Dendritic cell treated with granulocyte-macrophage colony-stimulating factor and Interleukin-4, amounts not matched to agents 40 ng/mL and 50 ng/mL, for 4 days (primary cell): ENCODE results near the gene GSTM5.
A peak's percentile ranks its signal among the peaks of the same experiment; 100 is the strongest.
"Not testable (repeated sequence)": the region's sequence is repeated elsewhere in the genome, so short reads cannot be mapped to it uniquely, and the experiment has no call there.

Experiments used
- H3K27ac Mint-ChIP-seq: one replicate; pipeline ENCODE4 v1.8.0; 2022; ENCODE audit warnings: mild to moderate bottlenecking, mixed read lengths
- H3K27me3 Mint-ChIP-seq: one replicate; pipeline ENCODE4 v1.8.0; 2022; ENCODE audit warnings: mild to moderate bottlenecking, mixed read lengths
- H3K36me3 Mint-ChIP-seq: one replicate; pipeline ENCODE4 v1.8.0; 2022; ENCODE audit warnings: low read depth, mixed read lengths
- H3K4me1 Mint-ChIP-seq: one replicate; pipeline ENCODE4 v1.8.0; 2022; ENCODE audit warnings: low read depth, mixed read lengths
- H3K4me3 Mint-ChIP-seq: one replicate; pipeline ENCODE4 v1.8.0; 2022; ENCODE audit warnings: mild to moderate bottlenecking, moderate library complexity, mixed read lengths
- H3K9me3 Mint-ChIP-seq: one replicate; pipeline ENCODE4 v1.8.0; 2022; ENCODE audit warnings: mixed read lengths
- intact Hi-C: fragments of 100-400 bp; cut with micrococcal nuclease; formaldehyde crosslinking; loops from one replicate; pipeline ENCODE4 v1.15.0; 2022

The GSTM5 gene

GRCh38 chr1:109756325-109756724 is 44.3 kb downstream of the GSTM5 start:
- intact Hi-C loops, H3K36me3 Mint-ChIP-seq, H3K27ac Mint-ChIP-seq, H3K4me3 Mint-ChIP-seq, H3K27me3 Mint-ChIP-seq, H3K9me3 Mint-ChIP-seq: not testable (repeated sequence)
- H3K4me1 Mint-ChIP-seq: peaks cover 17% of the 10 kb centered on the region

GRCh38 chr1:109756848-109757521 is 44.9 kb downstream of the GSTM5 start:
- H3K4me3 Mint-ChIP-seq: no peak overlapping the region
- no peaks in the 10 kb centered on the region for H3K27me3 Mint-ChIP-seq
- no peaks in the 10 kb centered on the region for H3K9me3 Mint-ChIP-seq
- no peak overlapping the region for H3K27ac Mint-ChIP-seq
- intact Hi-C loops: no loop called here
- H3K4me1 Mint-ChIP-seq: peaks cover 19% of the 10 kb centered on the region
- no peaks in the 10 kb centered on the region for H3K36me3 Mint-ChIP-seq

- intact Hi-C loops: no loop called here
- Mint-ChIP-seq H3K36me3 (no peaks in the 10 kb centered on the region), H3K9me3 (no peaks in the 10 kb centered on the region), H3K4me3 (no peak overlapping the region), H3K27me3 (no peaks in the 10 kb centered on the region), H3K27ac (no peak overlapping the region), H3K4me1 (peaks cover 31% of the 10 kb centered on the region)
Observed at GRCh38 chr1:109757936-109758786, 46.1 kb downstream of the GSTM5 start.

- intact Hi-C loops: no loop called here
- H3K9me3 Mint-ChIP-seq: no peaks in the 10 kb centered on the region
- no peaks in the 10 kb centered on the region for H3K27me3 Mint-ChIP-seq
- no peak overlapping the region for H3K4me3 Mint-ChIP-seq
- peaks cover 45% of the 10 kb centered on the region for H3K4me1 Mint-ChIP-seq
- H3K36me3 Mint-ChIP-seq: no peaks in the 10 kb centered on the region
- H3K27ac Mint-ChIP-seq: peak overlapping the region; percentile 31
Observed at GRCh38 chr1:109759513-109760334, 47.7 kb downstream of the GSTM5 start.

- no peaks in the 10 kb centered on the region for H3K27me3 Mint-ChIP-seq
- no peak overlapping the region for H3K4me3 Mint-ChIP-seq
- no peaks in the 10 kb centered on the region for H3K9me3 Mint-ChIP-seq
- H3K4me1 Mint-ChIP-seq: peaks cover 42% of the 10 kb centered on the region
- intact Hi-C loops: no loop called here
- H3K36me3 Mint-ChIP-seq: no peaks in the 10 kb centered on the region
- peak overlapping the region; percentile 31 for H3K27ac Mint-ChIP-seq
Observed at GRCh38 chr1:109760581-109761226, 48.7 kb downstream of the GSTM5 start.

- Mint-ChIP-seq H3K9me3 (no peaks in the 10 kb centered on the region), H3K4me3 (no peak overlapping the region), H3K36me3 (no peaks in the 10 kb centered on the region), H3K27me3 (no peaks in the 10 kb centered on the region), H3K27ac (peak overlapping the region; percentile 31), H3K4me1 (peaks cover 38% of the 10 kb centered on the region)
- intact Hi-C loops: no loop called here
Observed at GRCh38 chr1:109761227-109762038, 49.4 kb downstream of the GSTM5 start.

GRCh38 chr1:109762039-109762585 is 50.1 kb downstream of the GSTM5 start:
- intact Hi-C loops: no loop called here
- Mint-ChIP-seq H3K9me3 (no peaks in the 10 kb centered on the region), H3K4me1 (peaks cover 38% of the 10 kb centered on the region), H3K36me3 (no peaks in the 10 kb centered on the region), H3K27me3 (no peaks in the 10 kb centered on the region), H3K4me3 (no peak overlapping the region), H3K27ac (peak overlapping the region; percentile 68)

GRCh38 chr1:109762821-109763645 is 51.0 kb downstream of the GSTM5 start:
- no peaks in the 10 kb centered on the region for H3K9me3 Mint-ChIP-seq
- H3K36me3 Mint-ChIP-seq: no peaks in the 10 kb centered on the region
- no peaks in the 10 kb centered on the region for H3K27me3 Mint-ChIP-seq
- H3K27ac Mint-ChIP-seq: peak overlapping the region; percentile 68
- peaks cover 38% of the 10 kb centered on the region for H3K4me1 Mint-ChIP-seq
- intact Hi-C loops: no loop called here
- H3K4me3 Mint-ChIP-seq: no peak overlapping the region

- peaks cover 38% of the 10 kb centered on the region for H3K4me1 Mint-ChIP-seq
- H3K36me3 Mint-ChIP-seq: no peaks in the 10 kb centered on the region
- H3K9me3 Mint-ChIP-seq: no peaks in the 10 kb centered on the region
- H3K27ac Mint-ChIP-seq: peak within 1 kb of the TSS; percentile 68
- no peaks in the 10 kb centered on the region for H3K27me3 Mint-ChIP-seq
- intact Hi-C loops: no loop called here
- H3K4me3 Mint-ChIP-seq: no peak within 1 kb of the TSS
Observed at GRCh38 chr1:109763646-109764415, 51.8 kb downstream of the GSTM5 start, which contains the start of gene EPS8L3. EPS8L3 (minus strand) TSS chr1:109763923; CDS start chr1:109761749, 2,174 bp downstream.

GRCh38 chr1:109764561-109765482 is 52.8 kb downstream of the GSTM5 start:
- Mint-ChIP-seq H3K27ac (peak overlapping the region; percentile 68), H3K4me1 (peaks cover 38% of the 10 kb centered on the region), H3K27me3 (no peaks in the 10 kb centered on the region), H3K36me3 (no peaks in the 10 kb centered on the region), H3K4me3 (no peak overlapping the region), H3K9me3 (no peaks in the 10 kb centered on the region)
- intact Hi-C loops: no loop called here

GRCh38 chr1:109765483-109765815 is 53.4 kb downstream of the GSTM5 start:
- intact Hi-C loops: no loop called here
- Mint-ChIP-seq H3K9me3 (no peaks in the 10 kb centered on the region), H3K4me3 (no peak overlapping the region), H3K27me3 (no peaks in the 10 kb centered on the region), H3K36me3 (no peaks in the 10 kb centered on the region), H3K27ac (no peak overlapping the region), H3K4me1 (peaks cover 32% of the 10 kb centered on the region)
